Fibroblast of skin of abdomen (primary cell): Measurements from ENCODE around the gene DNAJC9. TPM values are rescaled to one million over a fixed set of nuclear protein-coding genes. Genes with fewer than 3 reads are reported as not detected.
A peak's percentile ranks its signal among the peaks of the same experiment; 100 is the strongest.
"Not testable (repeated sequence)": the region's sequence is repeated elsewhere in the genome, so short reads cannot be mapped to it uniquely, and the experiment has no call there.

Experiments
- DNase-seq: peaks from one replicate; pipeline ENCODE4 v3.0.0-alpha.2; 2013
- polyA plus RNA-seq, 2 experiments: library from polyadenylated mRNA; unstranded; fragments of 120-200 nt; gene quantifications; one replicate each; pipeline ENCODE4 v1.2.1, GENCODE V29; 2013; ENCODE audit not compliant: insufficient read length in 2 of 2

Gene DNAJC9, protein sequence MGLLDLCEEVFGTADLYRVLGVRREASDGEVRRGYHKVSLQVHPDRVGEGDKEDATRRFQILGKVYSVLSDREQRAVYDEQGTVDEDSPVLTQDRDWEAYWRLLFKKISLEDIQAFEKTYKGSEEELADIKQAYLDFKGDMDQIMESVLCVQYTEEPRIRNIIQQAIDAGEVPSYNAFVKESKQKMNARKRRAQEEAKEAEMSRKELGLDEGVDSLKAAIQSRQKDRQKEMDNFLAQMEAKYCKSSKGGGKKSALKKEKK
- 20.4 TPM for polyA plus RNA-seq (2013, experiment 1 of 2; ENCODE audit: insufficient read length)
- 18.5 TPM for polyA plus RNA-seq (2013, experiment 2 of 2; ENCODE audit: insufficient read length)

- DNase-seq: peak; percentile 95
Observed at GRCh38 chr10:73246646-73247508, at the start of gene DNAJC9. TSS of gene DNAJC9 (minus strand) at chr10:73247255. CDS start at chr10:73247189, 66 bp downstream.

GRCh38 chr10:73293461-73293860 is 46.4 kb upstream of the DNAJC9 start:
- DNase-seq: no peak

DNA sequence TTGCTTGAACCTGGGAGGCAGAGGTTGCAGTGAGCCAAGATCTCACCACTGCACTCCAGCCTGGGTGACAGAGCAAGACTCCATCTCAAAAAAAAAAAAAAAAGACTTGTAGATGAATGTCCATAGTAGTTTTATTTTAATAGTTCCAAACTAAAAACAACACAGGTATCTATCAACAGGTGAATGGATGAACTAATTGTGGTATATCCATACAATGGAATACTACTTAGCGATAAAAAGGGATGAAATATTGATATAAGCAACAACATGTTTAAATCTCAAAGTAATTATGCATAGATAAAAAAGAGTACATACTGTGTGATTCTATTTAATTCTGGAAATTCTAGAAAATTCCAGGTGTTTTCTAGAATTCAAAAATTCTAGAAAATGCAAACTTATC is 42.9 kb upstream of the DNAJC9 start:
- no peak for DNase-seq

DNA sequence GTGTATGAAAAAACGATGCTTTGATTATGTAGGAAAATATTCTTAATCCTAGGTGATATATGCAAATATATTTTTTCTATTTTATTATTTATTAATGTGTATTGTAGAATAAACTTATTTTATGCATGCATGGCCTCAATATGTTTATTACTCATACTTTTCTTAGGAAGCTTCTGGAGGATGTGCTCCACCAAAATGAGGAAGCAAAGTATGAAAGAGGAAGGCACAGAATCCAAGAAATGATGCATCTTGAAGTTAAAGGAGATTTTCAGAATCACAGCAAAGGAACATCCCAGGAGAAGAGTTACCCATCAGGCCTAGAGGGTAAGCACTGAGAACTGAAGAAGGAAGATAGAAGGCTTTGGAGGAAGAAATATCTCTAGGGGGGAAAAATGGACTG is 40.4 kb upstream of the DNAJC9 start:
- DNase-seq: no peak

DNA sequence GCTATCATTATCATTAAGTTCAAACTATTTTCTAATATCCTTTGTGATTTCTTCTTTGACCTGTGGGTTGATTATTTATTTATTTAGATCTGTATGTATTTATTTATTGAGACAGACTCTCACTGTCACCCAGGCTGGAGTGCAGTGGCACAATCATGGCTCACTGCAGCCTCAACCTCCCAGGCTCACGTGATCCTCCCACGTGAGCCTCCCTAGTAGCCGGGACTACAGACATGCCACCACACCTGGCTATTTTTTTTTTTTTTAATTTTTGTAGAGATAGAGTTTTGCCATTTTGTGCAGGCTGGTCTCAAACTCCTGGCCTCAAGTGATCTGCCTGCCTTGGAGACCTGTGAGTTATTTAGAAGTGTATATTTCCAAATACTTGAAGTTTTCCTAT is 34.0 kb upstream of the DNAJC9 start:
- DNase-seq: no peak

GRCh38 chr10:73264423-73264822 is 17.4 kb upstream of the DNAJC9 start:
- no peak for DNase-seq

DNA sequence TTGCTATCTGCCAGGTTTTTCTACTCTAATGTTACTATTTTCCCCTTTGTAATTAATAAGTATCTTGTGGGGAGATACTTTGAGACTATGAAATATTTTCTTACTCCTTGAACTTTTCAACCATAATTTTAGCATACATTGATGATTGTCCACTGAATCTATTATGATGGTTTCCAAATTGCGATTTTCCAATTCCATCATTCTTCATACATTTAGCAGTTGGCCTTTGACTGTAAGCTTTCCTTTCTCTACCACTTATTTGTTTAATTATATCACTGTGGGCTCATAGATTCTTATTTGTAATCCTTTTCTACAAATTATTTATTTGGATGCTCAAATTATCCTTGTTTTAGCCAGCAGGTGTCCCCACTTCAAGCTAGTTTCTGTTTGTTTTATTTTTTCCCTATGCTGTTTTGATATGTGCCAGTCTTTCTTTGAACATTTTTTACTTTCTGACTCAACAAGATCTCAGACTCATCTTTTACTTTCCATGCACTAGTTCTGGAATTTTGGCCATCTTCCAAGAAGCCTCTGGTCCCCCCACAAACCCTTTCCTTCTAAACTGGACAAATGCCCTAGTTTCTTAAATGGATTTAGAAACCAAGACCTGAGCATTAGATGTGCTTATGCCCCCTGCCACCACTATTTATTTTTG is 16.8 kb upstream of the DNAJC9 start:
- DNase-seq: peak; percentile 61

DNA sequence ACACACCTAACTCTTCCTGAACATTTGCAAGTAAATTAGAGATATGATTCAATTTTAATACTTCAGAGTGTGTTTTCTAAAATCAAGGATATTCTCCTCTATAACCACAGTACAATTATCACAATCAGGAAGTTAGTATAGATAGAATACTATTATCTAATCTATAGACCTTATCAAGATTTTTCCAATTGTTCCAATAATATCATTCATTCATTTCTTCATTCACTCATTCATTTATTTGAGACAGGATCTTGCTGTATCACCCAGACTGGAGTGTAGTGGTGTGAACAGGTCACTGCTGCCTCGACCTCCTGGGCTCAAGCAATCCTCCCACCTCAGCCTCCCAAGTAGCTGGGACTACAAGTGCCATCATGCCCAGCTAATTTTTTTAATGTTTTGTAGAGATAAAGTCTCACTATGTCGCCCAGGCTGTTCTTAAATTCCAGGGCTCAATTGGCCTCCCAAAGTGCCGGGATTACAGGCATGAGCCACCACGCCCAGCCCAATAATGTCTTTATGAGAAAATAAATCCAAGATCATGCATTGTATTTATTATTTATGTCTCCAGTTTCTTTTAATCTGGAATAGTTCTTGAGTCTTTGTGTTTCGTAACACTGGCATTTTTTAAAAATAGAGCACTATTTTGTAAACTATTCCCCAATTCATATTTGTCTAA is 16.0 kb upstream of the DNAJC9 start:
- DNase-seq: no peak

DNA sequence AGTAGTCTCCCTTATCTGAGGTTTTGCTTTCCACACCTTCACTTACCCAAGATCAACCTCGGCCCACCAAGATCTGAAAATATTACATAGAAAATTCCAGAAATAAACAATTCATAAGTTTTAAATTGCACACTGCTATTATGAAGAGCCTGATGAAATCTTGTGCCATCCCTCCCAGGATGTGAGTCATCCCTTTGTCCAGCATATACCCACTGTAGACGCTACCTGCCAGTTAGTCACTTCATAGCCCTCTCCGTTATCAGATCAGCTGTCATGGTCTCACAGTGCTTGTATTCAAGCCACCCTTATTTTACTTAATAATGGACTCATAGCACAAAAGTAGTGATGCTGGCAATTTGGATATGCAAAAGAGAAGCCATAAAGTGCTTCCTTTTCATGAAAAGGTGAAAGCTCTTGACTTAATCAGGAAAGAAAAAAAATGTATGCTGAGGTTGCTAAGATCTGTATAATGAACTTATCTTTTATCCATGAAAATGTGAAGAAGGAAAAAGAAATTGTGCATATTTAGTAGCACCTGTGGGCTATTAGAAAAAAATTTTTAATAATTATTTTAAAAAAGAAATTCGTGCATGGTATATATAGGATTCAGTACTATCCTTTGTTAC is 15.2 kb upstream of the DNAJC9 start:
- peak; percentile 78 for DNase-seq

- DNase-seq: no peak
Observed at GRCh38 chr10:73261362-73261995, 14.4 kb upstream of the DNAJC9 start.

- not testable (repeated sequence) for DNase-seq
Observed at GRCh38 chr10:73258612-73259011, 11.6 kb upstream of the DNAJC9 start.

- DNase-seq: no peak
Observed at GRCh38 chr10:73253225-73253555, 6.1 kb upstream of the DNAJC9 start.

DNA sequence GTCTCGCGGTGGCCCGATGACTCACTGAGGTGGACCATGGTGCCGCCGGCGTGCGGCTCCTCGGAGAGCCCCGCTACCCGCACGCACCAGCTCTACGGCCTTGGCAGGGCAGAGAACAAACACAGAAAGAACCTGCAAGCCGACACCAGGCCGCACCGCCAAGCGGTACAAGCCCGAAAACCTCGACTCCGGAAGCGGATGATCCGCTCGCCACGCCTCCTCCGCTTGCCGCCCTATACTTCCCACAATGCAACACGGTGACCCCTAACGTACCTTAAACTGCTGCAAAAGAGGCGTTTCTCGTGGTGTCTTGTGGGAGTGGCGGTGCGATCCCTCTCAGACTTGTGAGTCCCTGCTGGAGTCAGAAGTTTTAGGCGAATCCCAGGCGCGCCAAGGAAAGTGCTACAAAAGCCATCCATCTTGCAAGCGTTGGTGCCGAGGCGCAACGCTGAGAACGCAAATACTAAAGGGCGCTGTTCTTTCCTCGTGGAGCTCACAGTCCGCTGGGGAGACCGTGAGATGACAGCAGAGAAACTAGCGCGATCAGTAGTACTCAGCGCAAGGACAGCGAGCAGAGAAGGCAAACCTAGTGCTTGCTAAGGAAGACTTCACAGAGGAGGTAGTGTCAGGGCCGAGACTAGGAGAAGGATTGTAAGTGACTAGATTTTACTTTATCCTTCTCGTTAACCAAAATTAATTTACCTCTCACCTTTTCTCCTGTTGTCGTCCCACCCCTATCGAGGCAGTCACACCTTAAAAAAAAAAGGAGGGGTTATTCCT is 5.6 kb upstream of the DNAJC9 start, which contains the start of gene MRPS16:
MRPS16 (minus strand) TSS at position 200 of the 780 bp plus-strand sequence; CDS start at position 38, 162 bp downstream.
- peak; percentile 97 for DNase-seq

- no peak for DNase-seq
Observed at GRCh38 chr10:73251683-73252444, 4.8 kb upstream of the DNAJC9 start.

GRCh38 chr10:73248259-73248724 is 1.2 kb upstream of the DNAJC9 start:
- DNase-seq: no peak

- no peak for DNase-seq
Observed at GRCh38 chr10:73247509-73248258, 629 bp upstream of the DNAJC9 start.

DNA sequence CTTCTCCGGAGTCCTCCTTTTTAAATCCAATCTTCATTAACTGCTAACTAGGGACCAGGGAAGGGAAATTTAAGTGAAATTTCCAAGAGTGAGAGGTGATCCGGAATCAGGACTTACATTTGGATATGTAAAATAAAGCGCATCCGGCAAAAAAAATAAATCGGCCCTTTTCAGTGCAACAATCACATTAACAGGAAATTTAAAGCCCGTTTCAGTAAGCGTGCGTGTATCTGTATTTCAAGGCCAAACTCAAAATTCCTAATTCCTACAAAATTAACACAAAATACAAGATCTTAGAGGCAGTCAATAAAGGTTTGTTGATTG is 771 bp downstream of the DNAJC9 start:
- no peak for DNase-seq

DNA sequence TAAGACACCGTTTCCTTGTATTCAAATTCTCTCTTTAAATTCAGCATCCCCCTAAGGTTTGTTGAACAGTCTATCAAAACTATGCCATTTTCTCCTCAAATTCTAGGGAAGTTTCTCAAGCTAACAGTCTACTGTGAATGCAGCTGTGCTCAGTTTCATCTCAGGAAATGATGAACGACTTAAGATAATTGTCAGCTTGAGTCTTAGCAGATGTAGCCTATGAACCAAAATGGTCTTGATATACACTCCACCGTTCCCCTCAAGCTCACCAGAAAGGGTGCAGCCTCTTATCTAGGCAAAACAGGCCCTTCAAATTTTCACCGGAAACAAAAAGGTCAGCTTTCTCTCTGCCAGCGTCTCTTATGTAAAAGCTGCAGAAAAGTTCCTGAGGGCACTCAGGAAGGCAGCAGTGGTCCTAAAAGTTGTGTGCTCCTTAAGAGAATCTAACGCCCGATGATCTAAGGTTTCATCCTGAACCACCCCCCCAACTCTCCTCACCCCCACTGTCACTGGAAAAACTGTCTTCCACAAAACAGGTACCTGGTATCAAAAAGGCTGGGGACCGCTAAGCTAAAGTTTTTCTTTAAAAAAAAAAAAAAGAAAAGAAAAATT is 2.1 kb downstream of the DNAJC9 start:
- no peak for DNase-seq

- DNase-seq: no peak
Observed at GRCh38 chr10:73239908-73240307, 7.1 kb downstream of the DNAJC9 start.
